Panc1 (cell line): ENCODE measurements around the gene AFF3. TPM values are rescaled to one million over a fixed set of nuclear protein-coding genes. Genes with fewer than 3 reads are reported as not detected.

ENCODE experiments used
- ATAC-seq: fragments of 200-7000 bp; cut with Tn5 transposase; 2 replicates; pipeline ENCODE4 v1.9.1; 2020; ENCODE audit warnings: mild to moderate bottlenecking, moderate library complexity
- BruUV-seq: library from RNA; stranded (reverse); fragments of 400-500 nt; replicated peaks from 2 replicates; lab custom pipeline; 2021; lab: Mats Ljungman, UMichigan
- CTCF ChIA-PET: fragments of 300-600 bp; sonication (Branson Sonifier 250); formaldehyde crosslinking; loops from one replicate; lab custom pipeline; 2022; ENCODE audit warnings: antibody characterized with exemption; lab: Charles Lee
- POLR2A ChIA-PET: fragments of 300-600 bp; sonication (Branson Sonifier 250); formaldehyde crosslinking; loops from one replicate; lab custom pipeline; 2022; ENCODE audit warnings: antibody characterized with exemption; lab: Charles Lee
- DNase-seq: peaks from one replicate; pipeline ENCODE4 v3.0.0-alpha.2; 2010; ENCODE audit warnings: low read depth, low spot score
- H3K27ac ChIP-seq: 2 replicates; pipeline ENCODE4 v1.5.1; 2011; ENCODE audit warnings: mild to moderate bottlenecking, low read length, inconsistent platforms
- H3K27me3 ChIP-seq: fragments of 200-500 bp; sonication (Bioruptor generic); 2 replicates; pipeline ENCODE4 v1.6.0; 2014; ENCODE audit warnings: low read length, inconsistent platforms; ENCODE audit not compliant: control insufficient read depth, insufficient read depth
- H3K36me3 ChIP-seq: fragments of 200-500 bp; sonication (Bioruptor generic); 2 replicates; pipeline ENCODE4 v1.5.1; 2014; ENCODE audit warnings: inconsistent platforms, mild to moderate bottlenecking, low read length, moderate library complexity; ENCODE audit not compliant: control insufficient read depth, insufficient read depth
- H3K4me1 ChIP-seq: 2 replicates; pipeline ENCODE4 v1.5.1; 2011; ENCODE audit warnings: inconsistent platforms, mild to moderate bottlenecking, low read length, moderate library complexity; ENCODE audit not compliant: control insufficient read depth, insufficient read depth
- H3K4me3 ChIP-seq, 2 experiments: 2 replicates each; pipeline ENCODE4 v1.5.1; 2011 to 2012; ENCODE audit warnings: low read depth in 2 of 2, low read length in 2 of 2, mild to moderate bottlenecking in 2 of 2, inconsistent platforms in 1 of 2, moderate library complexity in 1 of 2
- H3K9me3 ChIP-seq: fragments of 200-500 bp; sonication (Bioruptor generic); 2 replicates; pipeline ENCODE4 v1.5.1; 2014; ENCODE audit warnings: low read depth, mild to moderate bottlenecking, inconsistent platforms, low read length, moderate library complexity; ENCODE audit not compliant: control insufficient read depth, insufficient read depth
- CTCF ChIP-seq: fragments of 450-650 bp; IDR thresholded peaks from 2 replicates; pipeline ENCODE4 v1.5.1; 2017; ENCODE audit warnings: mild to moderate bottlenecking
- POLR2AphosphoS5 ChIP-seq: IDR thresholded peaks from 2 replicates; pipeline ENCODE4 v1.6.1; 2012; ENCODE audit warnings: mild to moderate bottlenecking, low read depth, low read length, moderate library complexity
- REST ChIP-seq, 2 experiments: IDR thresholded peaks; 2 replicates each; pipeline ENCODE4 v1.6.1; 2011 to 2012; ENCODE audit warnings: low read depth in 2 of 2, control low read depth in 1 of 2, low read length in 1 of 2, mild to moderate bottlenecking in 1 of 2, moderate library complexity in 1 of 2; ENCODE audit not compliant: insufficient read depth in 1 of 2
- SIN3A ChIP-seq: IDR thresholded peaks from 2 replicates; pipeline ENCODE4 v1.6.1; 2012; ENCODE audit warnings: low read depth, mild to moderate bottlenecking, low read length, moderate library complexity, borderline replicate concordance; ENCODE audit not compliant: insufficient read depth
- TCF7L2 ChIP-seq: IDR thresholded peaks from 2 replicates; pipeline ENCODE4 v1.6.1; 2011; ENCODE audit warnings: mild to moderate bottlenecking, low read depth, low read length, inconsistent platforms
- in situ Hi-C: cut with HindIII; loops from 2 replicates; pipeline ENCODE4 v1.10.0; 2016; ENCODE audit warnings: low sequenced_read_pairs, low pct_unique_long_range_greater_than_20kb
- intact Hi-C: fragments of 100-400 bp; cut with micrococcal nuclease; formaldehyde crosslinking; loops from one replicate; pipeline ENCODE4 v1.10.0; 2022; ENCODE audit not compliant: unreplicated experiment
- total RNA-seq: library from RNA; stranded (reverse); gene quantifications from one replicate; pipeline ENCODE4 v1.2.1, GENCODE V29; 2021; ENCODE audit not compliant: unreplicated experiment

AFF3 gene
- total RNA-seq, 1 experiment from 2014 or later, result 2.2 TPM

DNA sequence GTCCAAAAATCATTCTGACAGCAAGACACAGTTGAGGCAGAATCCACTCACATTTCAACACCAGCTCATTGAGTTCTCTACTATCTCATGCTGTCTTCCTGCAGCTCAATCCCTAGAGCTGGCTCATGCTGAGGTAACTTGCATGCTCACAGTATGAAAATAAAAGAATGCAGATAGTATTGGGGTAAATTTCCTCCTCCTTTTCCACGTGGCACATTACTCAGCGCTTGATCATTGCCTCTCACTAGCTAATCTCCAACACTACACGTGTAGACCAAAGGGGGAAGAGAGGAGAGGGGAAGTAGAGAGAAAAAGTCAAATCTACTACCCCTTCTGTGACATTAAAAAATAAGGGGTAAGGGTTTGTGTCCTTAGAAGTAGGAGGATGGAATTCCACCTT lies 300.6 kb downstream of the AFF3 start:
- Histone ChIP-seq H3K36me3 (no peaks in the 10 kb centered on the region), H3K4me3 (no peak overlapping the region), H3K27me3 (peaks cover 4% of the 10 kb centered on the region), H3K4me1 (no peaks in the 10 kb centered on the region), H3K9me3 (no peaks in the 10 kb centered on the region), H3K27ac (no peak overlapping the region)
- in situ Hi-C loops, result no loop called here
- DNase-seq, result no peak
- POLR2A ChIA-PET, result no interaction called here
- CTCF ChIA-PET, result no interaction called here
- ATAC-seq, result no peak
- no peak for TF ChIP-seq TCF7L2
- TF ChIP-seq CTCF, result no peak
- TF ChIP-seq REST (IDR thresholded peaks at IDR 0.05; ENCODE audit: insufficient read depth in 1 of 2, low read depth in 2 of 2, low read length in 1 of 2), result no peak
- no peak for TF ChIP-seq POLR2AphosphoS5
- no peak for TF ChIP-seq SIN3A
- intact Hi-C loops, result no loop called here
- BruUV-seq, result no TSS peak

DNA sequence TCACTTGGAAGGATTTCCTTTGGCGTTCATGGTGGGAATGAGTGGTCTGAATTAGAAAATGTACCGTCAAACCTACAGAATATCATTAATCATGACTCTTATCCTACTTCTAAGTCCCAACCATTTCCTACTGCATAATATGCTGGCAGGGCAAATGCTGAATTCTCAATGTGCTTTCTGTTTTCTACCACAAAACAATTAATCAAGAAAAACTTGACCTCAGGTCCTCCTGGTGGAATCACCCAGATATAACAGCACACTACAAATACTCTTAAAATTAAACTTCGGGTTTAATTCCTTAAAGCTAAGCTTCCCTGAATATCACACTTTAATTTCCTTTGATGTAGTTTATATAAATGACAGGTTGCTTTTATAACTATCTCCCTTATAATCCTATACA lies 301.6 kb downstream of the AFF3 start:
- in situ Hi-C loops, result no loop called here
- CTCF ChIA-PET, result no interaction called here
- H3K4me3 ChIP-seq, result no peak overlapping the region

More for the DNA sequence above, 301.6 kb downstream of the AFF3 start:
- POLR2A ChIA-PET, result no interaction called here
- Histone ChIP-seq H3K27ac (no peak overlapping the region), H3K27me3 (peaks cover 7% of the 10 kb centered on the region), H3K36me3 (no peaks in the 10 kb centered on the region), H3K9me3 (no peaks in the 10 kb centered on the region), H3K4me1 (no peaks in the 10 kb centered on the region)
- intact Hi-C loops, result no loop called here
- no peak for ATAC-seq
- no peak for DNase-seq
- TF ChIP-seq POLR2AphosphoS5, result no peak
- TF ChIP-seq TCF7L2, result no peak
- TF ChIP-seq CTCF, result no peak
- TF ChIP-seq SIN3A, result no peak
- TF ChIP-seq REST (IDR thresholded peaks at IDR 0.05; ENCODE audit: insufficient read depth in 1 of 2, low read depth in 2 of 2, low read length in 1 of 2), result no peak
- no TSS peak for BruUV-seq
